OCI-LY1 (cell line): ENCODE results near the gene OGDHL.

ENCODE experiments used
- H2AFZ ChIP-seq: fragments of 200-600 bp; sonication (generic), shearing (Covaris generic); 2 replicates; pipeline ENCODE4 v1.6.0; 2014; ENCODE audit warnings: antibody characterized with exemption, mild to moderate bottlenecking, low read length
- H3F3A ChIP-seq: fragments of 200-600 bp; sonication (generic), shearing (Covaris generic); 2 replicates; pipeline ENCODE4 v1.6.0; 2014; ENCODE audit warnings: mild to moderate bottlenecking, antibody characterized with exemption, low read length, moderate library complexity; ENCODE audit not compliant: insufficient read depth
- H3K27ac ChIP-seq: fragments of 200-600 bp; sonication (generic); 2 replicates; pipeline ENCODE4 v1.5.1; 2014; ENCODE audit warnings: low read length, mixed run types, mild to moderate bottlenecking, low read depth; ENCODE audit not compliant: poor library complexity, severe bottlenecking
- H3K27me3 ChIP-seq: fragments of 200-600 bp; sonication (generic); 2 replicates; pipeline ENCODE4 v1.6.0; 2014; ENCODE audit warnings: antibody characterized with exemption, mild to moderate bottlenecking, low read length, moderate library complexity; ENCODE audit not compliant: insufficient read depth
- H3K36me3 ChIP-seq: fragments of 200-600 bp; sonication (generic); 2 replicates; pipeline ENCODE4 v1.6.1; 2014; ENCODE audit warnings: mild to moderate bottlenecking, antibody characterized with exemption, low read length, moderate library complexity, mixed read lengths; ENCODE audit not compliant: insufficient read depth
- H3K4me1 ChIP-seq: fragments of 200-600 bp; sonication (generic); 2 replicates; pipeline ENCODE4 v1.5.1; 2014; ENCODE audit warnings: mild to moderate bottlenecking, low read length, moderate library complexity; ENCODE audit not compliant: insufficient read depth, severe bottlenecking
- H3K4me2 ChIP-seq: fragments of 200-600 bp; sonication (generic), shearing (Covaris generic); 2 replicates; pipeline ENCODE4 v1.6.1; 2014; ENCODE audit warnings: low read length
- H3K4me3 ChIP-seq: fragments of 200-600 bp; sonication (generic); 2 replicates; pipeline ENCODE4 v1.5.1; 2014; ENCODE audit warnings: low read length, low read depth, mild to moderate bottlenecking, mixed read lengths; ENCODE audit not compliant: poor library complexity, severe bottlenecking
- H3K79me2 ChIP-seq: fragments of 200-600 bp; shearing (Covaris generic); 2 replicates; pipeline ENCODE4 v1.6.1; 2016; ENCODE audit warnings: mixed run types, low read length, mixed read lengths; ENCODE audit not compliant: insufficient read depth
- H3K9ac ChIP-seq: fragments of 200-600 bp; sonication (generic), shearing (Covaris generic); 2 replicates; pipeline ENCODE4 v1.6.1; 2014; ENCODE audit warnings: mild to moderate bottlenecking, low read length, mixed read lengths
- H3K9me2 ChIP-seq: fragments of 200-600 bp; sonication (generic), shearing (Covaris generic); 2 replicates; pipeline ENCODE4 v1.6.1; 2014; ENCODE audit warnings: low read depth, mild to moderate bottlenecking, low read length, mixed read lengths
- H3K9me3 ChIP-seq: fragments of 200-600 bp; shearing (Covaris generic); 2 replicates; pipeline ENCODE4 v1.6.1; 2014; ENCODE audit warnings: low read length, mixed read lengths
- H4K20me1 ChIP-seq: fragments of 200-600 bp; sonication (generic), shearing (Covaris generic); 2 replicates; pipeline ENCODE4 v1.6.0; 2016; ENCODE audit warnings: mild to moderate bottlenecking, low read length; ENCODE audit not compliant: insufficient read depth
- EZH2 ChIP-seq: fragments of 200-600 bp; sonication (generic), shearing (Covaris generic); IDR thresholded peaks from 2 replicates; pipeline ENCODE4 v1.8.0; 2017; ENCODE audit warnings: borderline replicate concordance, mixed run types, mild to moderate bottlenecking, antibody characterized with exemption, low read length, moderate library complexity, mixed read lengths
- TF ChIP-seq, protein P1 (sequence below): fragments of 200-600 bp; sonication (generic), shearing (Covaris generic); IDR thresholded peaks from 2 replicates; pipeline ENCODE4 v1.5.1; 2017; ENCODE audit warnings: mild to moderate bottlenecking, antibody characterized with exemption, low read length, moderate library complexity, mixed read lengths

OGDHL gene

GRCh38 chr10:49711481-49711880, 50.6 kb downstream of the OGDHL start:
- Histone ChIP-seq H2AFZ (no peak overlapping the region), H3K79me2 (no peaks in the 10 kb centered on the region), H3K9me2 (no peaks in the 10 kb centered on the region), H3K4me2 (no peak overlapping the region), H3K4me1 (no peaks in the 10 kb centered on the region), H3K27ac (no peak overlapping the region), H3F3A (no peaks in the 10 kb centered on the region), H4K20me1 (no peaks in the 10 kb centered on the region), H3K9me3 (no peaks in the 10 kb centered on the region), H3K27me3 (no peaks in the 10 kb centered on the region), H3K9ac (no peak overlapping the region), H3K36me3 (no peaks in the 10 kb centered on the region), H3K4me3 (no peak overlapping the region)
- TF ChIP-seq, protein P1, sequence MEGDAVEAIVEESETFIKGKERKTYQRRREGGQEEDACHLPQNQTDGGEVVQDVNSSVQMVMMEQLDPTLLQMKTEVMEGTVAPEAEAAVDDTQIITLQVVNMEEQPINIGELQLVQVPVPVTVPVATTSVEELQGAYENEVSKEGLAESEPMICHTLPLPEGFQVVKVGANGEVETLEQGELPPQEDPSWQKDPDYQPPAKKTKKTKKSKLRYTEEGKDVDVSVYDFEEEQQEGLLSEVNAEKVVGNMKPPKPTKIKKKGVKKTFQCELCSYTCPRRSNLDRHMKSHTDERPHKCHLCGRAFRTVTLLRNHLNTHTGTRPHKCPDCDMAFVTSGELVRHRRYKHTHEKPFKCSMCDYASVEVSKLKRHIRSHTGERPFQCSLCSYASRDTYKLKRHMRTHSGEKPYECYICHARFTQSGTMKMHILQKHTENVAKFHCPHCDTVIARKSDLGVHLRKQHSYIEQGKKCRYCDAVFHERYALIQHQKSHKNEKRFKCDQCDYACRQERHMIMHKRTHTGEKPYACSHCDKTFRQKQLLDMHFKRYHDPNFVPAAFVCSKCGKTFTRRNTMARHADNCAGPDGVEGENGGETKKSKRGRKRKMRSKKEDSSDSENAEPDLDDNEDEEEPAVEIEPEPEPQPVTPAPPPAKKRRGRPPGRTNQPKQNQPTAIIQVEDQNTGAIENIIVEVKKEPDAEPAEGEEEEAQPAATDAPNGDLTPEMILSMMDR, result no peak
- no peak for TF ChIP-seq EZH2

DNA sequence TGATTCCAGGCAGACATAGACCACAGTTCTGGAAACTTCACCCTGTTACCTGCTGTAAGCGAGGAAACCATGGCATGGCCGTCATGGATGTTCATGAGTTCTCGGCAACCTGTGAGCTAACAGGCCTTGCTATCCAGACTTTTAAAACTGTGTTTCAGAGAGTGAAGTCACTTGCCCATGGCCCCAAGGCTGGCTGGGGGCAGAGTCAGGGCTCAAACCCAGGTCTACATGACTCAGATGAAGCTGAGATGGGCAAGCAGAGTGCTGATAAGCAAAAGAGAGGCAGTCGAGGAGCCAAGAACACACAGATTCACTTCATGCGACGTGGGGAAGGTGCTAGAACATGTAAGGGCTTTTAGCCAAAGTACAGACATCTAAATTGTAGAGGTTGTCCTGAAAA, 51.2 kb downstream of the OGDHL start:
- Histone ChIP-seq H3K79me2 (no peaks in the 10 kb centered on the region), H3K4me2 (no peak overlapping the region), H3K27me3 (no peaks in the 10 kb centered on the region), H3F3A (no peaks in the 10 kb centered on the region), H3K4me1 (no peaks in the 10 kb centered on the region), H4K20me1 (no peaks in the 10 kb centered on the region), H2AFZ (no peak overlapping the region), H3K9me3 (no peaks in the 10 kb centered on the region), H3K9me2 (no peaks in the 10 kb centered on the region), H3K36me3 (no peaks in the 10 kb centered on the region), H3K4me3 (no peak overlapping the region), H3K9ac (no peak overlapping the region), H3K27ac (no peak overlapping the region)
- TF ChIP-seq EZH2, result no peak

DNA sequence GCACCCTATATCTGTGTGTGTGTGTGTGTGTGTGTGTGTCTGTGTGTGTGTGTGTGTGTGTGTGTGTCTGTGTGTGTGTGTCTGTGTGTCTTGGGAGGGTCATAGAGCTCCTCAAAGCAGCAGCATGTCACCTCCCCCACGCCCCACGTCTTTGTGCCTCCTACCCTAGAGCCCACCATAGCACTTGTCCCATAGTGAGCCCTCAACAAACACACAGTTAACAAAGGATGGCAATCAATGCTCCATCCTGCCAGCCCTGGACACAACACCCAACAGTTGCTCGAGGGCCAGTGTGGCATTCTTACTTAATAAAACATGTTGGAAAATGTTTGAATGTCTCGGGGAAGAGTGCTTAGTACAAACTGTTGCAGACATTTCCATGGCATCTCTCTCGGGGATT, 52.2 kb downstream of the OGDHL start:
- Histone ChIP-seq H4K20me1 (no peaks in the 10 kb centered on the region), H3K4me3 (no peak overlapping the region), H3F3A (no peaks in the 10 kb centered on the region), H3K27me3 (no peaks in the 10 kb centered on the region), H3K9me3 (no peaks in the 10 kb centered on the region), H3K4me1 (no peaks in the 10 kb centered on the region), H3K4me2 (no peak overlapping the region), H3K36me3 (no peaks in the 10 kb centered on the region), H3K79me2 (no peaks in the 10 kb centered on the region), H3K27ac (no peak overlapping the region), H2AFZ (no peak overlapping the region), H3K9me2 (no peaks in the 10 kb centered on the region), H3K9ac (no peak overlapping the region)
- no peak for TF ChIP-seq EZH2
- TF ChIP-seq, protein P1, result no peak

- Histone ChIP-seq H3K4me3 (no peak overlapping the region), H3K27ac (no peak overlapping the region), H3K36me3 (no peaks in the 10 kb centered on the region), H3K4me2 (no peak overlapping the region), H3K27me3 (no peaks in the 10 kb centered on the region; the same call in 1 of the 2 replicates), H4K20me1 (no peaks in the 10 kb centered on the region), H3K9ac (no peak overlapping the region), H2AFZ (no peak overlapping the region), H3K9me2 (no peaks in the 10 kb centered on the region), H3K9me3 (no peaks in the 10 kb centered on the region), H3K4me1 (no peaks in the 10 kb centered on the region), H3F3A (no peaks in the 10 kb centered on the region), H3K79me2 (no peaks in the 10 kb centered on the region)
- TF ChIP-seq, protein P1, result no peak
- TF ChIP-seq EZH2, result no peak
Observed at GRCh38 chr10:49707585-49707984, 54.5 kb downstream of the OGDHL start.
